GM15510 (cell line): ENCODE measurements around the gene LUZP2.

ENCODE experiments used
- POLR2A ChIP-seq: IDR thresholded peaks from 3 replicates; pipeline ENCODE4 v1.6.1; 2011; ENCODE audit warnings: borderline replicate concordance; ENCODE audit not compliant: insufficient read length; ENCODE audit errors: extremely low read depth

The LUZP2 gene

DNA sequence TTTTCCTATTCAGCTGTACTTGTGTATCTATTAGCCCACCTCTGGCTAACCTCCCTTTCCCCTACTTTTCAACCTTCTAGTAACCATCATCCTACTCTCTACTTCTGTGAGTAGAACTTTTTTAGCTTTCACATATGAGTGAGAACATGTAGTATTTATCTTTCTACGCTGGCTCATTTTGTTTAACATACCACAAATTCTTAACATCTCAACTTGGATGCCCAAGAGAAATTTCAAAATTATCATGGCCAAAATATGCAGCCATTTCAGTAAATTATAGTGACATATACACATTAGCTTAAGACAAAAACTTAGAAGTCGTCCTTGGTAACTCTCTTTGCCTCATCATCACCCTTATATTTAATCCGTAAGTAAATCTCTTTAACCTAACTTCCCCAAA, 34.7 kb downstream of the LUZP2 start:
- no peak for TF ChIP-seq POLR2A

DNA sequence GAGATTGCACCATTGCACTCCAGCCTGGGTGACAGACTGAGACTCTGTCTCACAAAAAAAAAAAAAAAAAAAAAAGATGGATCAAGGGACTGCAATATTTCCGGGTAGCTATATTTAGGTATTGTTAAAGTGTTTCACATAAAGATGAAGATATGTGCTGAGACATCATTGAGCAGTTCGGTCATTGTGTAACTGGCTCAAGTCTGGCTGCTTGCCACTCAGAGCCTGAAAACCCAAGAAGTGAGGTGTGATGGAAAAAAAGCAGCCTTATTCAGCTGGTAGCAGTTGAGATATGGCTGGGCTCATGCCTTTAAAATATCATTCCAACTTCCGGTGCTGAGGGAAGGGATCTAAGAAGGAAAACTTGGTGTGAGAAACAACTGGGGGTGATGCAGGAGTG, 46.9 kb downstream of the LUZP2 start:
- TF ChIP-seq POLR2A: no peak

DNA sequence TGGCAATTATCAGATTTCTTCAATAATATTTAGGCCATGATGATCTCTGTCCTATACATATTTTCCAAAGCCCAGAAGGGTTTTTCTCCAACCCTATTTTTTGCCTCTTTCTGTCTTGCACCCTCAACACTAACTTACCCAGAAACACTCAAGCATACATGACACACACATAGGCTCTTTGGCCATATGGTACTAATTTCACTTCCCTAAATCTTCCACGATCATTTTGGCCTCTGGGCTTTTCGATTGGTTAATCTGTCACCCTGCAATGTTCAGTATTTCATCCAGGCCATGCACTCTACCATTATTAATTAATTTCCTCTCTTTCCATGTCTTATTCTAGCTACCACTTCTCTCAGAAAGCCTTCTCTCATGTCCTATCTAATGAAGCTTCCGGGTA, 59.8 kb downstream of the LUZP2 start:
- no peak for TF ChIP-seq POLR2A

DNA sequence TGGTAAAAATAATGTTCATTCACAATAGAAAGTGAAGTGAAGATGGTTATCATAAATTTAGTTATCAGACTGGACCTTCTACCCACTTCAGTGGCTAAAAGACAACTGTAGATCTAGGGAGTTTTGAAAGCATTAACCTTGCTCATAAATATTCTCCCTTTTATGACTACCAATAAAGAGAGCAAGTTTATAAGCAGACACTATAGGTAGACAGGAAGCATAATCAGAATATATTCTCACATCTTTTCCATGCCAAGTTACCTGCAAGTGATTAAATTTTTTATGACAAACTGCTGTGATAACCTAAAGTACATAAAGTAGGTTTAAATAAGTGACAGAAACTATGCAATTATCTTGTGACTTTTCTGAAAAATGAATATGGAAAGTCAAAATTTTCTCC, 62.5 kb downstream of the LUZP2 start:
- TF ChIP-seq POLR2A: no peak

DNA sequence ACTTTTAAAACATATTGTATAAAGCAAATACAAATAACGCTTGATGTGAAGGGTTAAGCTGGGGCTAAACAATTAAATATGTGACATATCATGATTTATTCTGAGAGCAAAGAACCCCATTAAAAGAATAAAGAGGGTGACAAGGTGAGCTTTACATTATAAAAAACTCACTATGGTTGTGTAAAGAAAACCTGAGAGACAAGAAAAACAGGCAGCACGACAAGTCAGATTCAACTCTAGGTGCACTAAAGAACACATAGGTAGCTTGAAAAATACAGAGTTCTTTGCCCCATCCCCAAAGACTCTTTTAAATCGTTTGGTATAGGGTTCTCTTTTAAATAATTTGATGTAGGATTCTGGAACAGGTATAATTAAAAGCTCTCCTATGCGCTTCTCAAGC, 63.5 kb downstream of the LUZP2 start:
- TF ChIP-seq POLR2A: no peak

DNA sequence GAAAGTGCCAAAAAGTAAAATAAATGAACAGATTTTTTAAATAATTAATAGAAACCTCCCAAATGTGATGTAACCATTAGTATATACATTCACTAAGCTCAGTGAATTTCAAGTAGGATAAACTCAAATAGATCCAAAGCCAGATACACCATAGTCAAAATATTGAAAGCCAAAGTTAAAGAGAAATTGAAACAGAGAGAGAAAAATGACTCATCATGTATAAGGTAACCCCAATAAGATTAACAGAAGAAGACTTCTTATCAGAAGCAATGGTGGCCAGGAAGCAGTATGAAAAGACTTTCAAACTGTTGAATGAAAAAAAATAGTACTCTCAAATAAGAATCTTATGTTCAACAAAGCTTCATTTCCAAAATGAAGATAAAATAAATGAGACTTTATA, 70.5 kb downstream of the LUZP2 start:
- TF ChIP-seq POLR2A: no peak

DNA sequence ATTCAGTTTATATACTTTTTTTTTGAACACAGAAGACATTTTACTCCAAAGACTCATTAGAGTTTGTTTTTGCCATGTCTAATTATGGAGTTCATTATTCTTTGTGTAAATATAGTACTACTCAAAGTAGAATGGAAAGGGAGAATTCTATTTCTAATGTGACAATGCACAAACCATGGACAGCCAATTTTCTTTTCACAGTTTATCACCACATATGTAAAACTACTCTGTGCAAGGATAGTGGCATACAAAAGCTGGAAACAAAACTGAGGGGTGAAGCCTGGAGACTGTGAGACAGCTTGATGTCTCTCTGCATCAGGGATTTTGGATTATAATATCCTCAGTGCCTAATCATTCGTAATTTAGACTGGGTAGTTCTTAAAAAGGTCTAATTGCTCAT, 75.5 kb downstream of the LUZP2 start:
- no peak for TF ChIP-seq POLR2A

DNA sequence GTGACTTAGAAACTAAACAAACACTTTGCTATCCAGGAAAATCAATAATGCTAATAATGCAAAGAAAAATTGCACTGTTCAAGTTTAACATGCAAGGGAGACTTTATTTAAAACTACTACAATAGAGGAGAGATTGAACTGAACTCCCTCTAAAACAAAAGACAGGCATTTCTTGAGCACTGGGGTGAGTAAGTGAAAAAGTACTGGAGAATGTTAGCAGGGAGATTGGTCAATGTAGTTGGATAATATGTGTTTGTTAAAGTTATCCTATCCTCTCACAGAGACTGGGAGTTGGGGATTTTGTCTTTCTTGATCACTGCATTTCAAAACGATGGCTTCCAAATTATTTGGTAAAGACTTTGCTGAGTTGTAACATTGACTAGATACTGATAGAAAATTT, 77.6 kb downstream of the LUZP2 start:
- no peak for TF ChIP-seq POLR2A

DNA sequence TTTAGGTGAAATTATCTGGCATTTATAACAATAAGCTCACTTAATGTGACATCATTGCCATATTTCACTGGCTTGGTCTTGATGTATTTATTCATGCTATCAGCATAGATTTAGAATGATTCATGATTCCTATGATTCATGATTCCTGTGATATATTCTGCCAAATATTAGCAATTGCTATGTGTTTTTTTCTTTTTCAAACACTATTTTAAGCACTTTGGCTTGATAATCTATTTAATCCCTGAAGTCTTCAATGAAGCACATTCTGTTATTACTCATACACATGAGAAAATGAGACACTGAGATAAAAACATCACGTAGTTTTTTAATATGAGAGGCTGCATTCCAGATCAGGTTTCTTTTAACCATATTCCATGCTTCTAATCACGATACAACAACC, 78.5 kb downstream of the LUZP2 start:
- TF ChIP-seq POLR2A: no peak

DNA sequence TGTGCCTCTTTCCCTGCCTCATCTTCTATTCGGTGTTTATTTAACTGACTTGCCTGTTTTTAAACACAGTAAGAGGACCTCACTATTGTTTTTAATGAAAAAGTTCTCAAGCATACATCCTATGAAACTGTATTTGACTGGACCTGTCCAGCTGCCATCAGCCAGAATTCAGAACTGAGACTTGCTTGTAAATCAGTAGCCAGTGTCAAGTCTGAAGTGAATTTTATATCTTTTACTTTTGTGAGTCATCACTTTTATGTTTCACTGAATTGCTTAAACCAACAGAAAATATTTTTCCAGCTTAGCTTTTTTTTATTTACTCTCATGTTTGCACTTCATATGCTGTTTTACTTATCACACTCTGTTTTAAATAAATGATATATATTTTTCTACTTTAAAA, 88.3 kb downstream of the LUZP2 start:
- TF ChIP-seq POLR2A: no peak

DNA sequence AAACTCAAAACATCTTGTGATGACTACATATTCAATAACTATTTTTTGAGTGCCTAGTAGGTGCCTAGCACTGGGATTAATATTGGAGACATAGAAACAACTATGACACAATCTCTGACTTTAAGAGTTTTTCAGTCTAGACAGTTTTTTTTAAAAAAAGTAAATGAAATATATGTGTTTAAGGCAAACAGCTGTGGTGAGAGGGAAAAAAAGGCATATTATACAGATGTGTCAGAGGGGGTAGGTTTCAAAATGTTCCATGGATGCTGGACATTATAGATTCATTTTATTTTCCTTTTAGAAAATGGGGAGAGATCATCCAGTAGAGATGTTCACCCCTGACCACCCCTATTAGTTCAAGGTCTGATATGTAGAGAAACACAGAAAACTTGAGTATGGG, 90.8 kb downstream of the LUZP2 start:
- TF ChIP-seq POLR2A: no peak

DNA sequence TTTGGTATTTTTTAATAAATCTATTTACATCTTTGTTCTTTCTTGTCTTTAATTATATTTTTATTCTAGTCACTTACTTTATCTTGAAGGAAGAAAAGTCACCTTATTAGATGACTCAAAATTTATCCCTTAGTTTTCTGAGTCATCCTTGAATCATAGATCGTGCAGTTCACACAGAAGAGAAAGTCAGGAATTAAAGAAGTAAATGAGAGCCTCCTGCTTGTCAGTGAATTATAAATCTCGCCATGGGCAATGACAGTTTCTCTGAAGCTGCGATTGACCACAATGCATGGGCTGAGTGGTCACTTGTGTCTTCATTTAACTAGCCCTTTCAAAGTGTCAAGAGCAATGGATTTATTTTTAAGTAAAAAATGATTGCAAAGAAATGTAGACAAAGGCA, 91.2 kb downstream of the LUZP2 start:
- TF ChIP-seq POLR2A: no peak

DNA sequence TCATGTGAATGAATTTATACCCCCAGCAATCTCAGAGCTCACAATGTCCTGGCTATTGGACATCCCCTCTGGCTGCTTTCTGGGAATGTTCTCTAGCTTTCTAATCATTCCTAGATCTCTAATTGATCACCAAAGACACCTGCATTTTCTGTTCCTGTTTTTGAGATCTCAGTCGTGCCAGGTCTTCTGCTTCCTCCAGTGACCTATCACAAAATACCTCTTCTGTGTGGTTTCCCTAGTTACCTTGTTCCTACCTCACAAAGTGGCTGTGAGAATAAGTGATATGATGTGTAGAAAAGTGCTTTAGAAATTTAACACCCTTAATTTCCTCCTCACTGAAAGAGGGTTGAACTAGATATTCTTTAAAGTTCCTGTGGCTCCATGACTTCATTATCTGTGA, 92.2 kb downstream of the LUZP2 start:
- TF ChIP-seq POLR2A: no peak

DNA sequence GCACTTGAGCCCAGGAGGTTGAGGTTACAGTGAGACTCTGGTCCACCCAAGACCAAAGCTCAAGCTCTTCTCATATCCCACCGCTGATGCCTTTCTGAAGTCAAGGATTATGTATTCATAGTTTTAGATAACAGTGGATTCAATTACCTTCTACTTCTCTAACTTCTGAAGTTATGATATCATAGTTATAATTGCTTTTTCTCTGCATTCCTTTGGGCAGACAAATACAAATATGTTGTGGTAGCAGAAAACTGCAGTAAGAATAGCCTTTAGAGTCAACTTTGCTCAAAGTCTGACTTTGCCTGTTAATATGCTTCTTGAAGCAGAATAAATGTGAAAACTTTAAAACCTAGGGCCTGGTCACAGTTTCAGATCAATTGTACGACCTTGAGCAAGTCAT, 94.4 kb downstream of the LUZP2 start:
- TF ChIP-seq POLR2A: no peak

DNA sequence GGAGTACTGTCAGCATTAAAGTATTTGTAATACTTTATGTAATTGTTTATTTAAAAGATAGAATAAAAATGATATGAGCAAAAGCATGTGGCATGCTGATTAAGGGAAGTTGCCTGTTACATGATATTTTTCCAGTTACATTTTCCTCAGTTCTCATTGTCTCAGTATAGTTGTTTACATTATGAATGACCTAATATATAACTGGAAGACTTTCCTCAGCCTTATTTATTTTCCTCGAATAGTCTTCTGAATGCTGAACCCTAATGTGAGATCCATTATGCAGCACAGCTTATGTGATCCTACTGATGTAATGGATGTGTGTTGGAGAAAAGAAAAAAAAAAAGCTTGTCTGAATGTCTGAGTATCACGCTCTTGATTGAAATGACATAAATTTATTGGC, 95.5 kb downstream of the LUZP2 start:
- TF ChIP-seq POLR2A: no peak

DNA sequence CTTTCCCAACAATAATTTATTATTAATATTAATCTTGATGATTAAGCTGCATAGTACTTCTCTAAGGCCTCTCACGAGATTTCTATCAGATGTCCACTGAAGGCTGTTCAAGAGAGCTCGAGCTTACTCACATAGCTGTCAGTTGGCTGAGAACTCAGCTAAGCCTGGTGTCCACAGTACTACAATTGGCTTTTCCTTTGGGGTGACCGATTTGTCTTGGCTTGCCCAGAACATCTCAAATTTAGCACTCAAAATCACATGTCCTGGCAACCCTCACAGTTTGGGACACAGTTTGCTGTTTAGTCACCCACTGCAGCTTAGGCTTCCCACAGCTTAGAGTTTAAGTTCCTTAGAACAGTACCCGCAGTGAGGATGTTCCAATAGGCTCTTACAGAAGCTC, 96.5 kb downstream of the LUZP2 start:
- no peak for TF ChIP-seq POLR2A

DNA sequence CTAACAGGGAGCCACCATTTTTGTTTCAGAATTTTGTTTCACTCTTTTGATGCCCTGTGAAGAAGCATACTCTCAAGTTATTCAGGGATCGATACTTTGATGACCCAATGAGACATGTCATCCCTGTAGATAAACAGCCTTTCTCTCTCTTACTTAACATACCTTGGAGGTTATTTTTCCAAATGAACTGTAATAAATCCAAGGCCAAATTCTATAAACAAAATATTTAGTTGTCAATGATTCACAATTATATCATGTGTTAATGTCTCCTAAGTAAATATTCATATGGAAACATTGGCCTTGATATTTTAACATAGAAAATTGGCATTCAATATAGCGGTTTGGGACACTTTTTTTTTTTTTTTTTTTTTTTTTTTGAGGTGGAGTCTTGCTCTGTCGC, 97.5 kb downstream of the LUZP2 start:
- no peak for TF ChIP-seq POLR2A
